IMR-90 (cell line): Measurements from ENCODE around the gene CAB39. TPM values are rescaled to one million over a fixed set of nuclear protein-coding genes. Genes with fewer than 3 reads are reported as not detected.

ENCODE experiments used
- ATAC-seq: fragments of 200-7000 bp; cut with Tn5 transposase; 2 replicates; pipeline ENCODE4 v1.9.1; 2020; ENCODE audit warnings: low read depth, mild to moderate bottlenecking, moderate library complexity
- BruUV-seq: library from RNA; stranded (reverse); fragments of 400-500 nt; replicated peaks from 2 replicates; lab custom pipeline; 2021; lab: Mats Ljungman, UMichigan
- CTCF ChIA-PET: fragments of 300-600 bp; formaldehyde crosslinking; extraction: SDS; loops from one replicate; lab custom pipeline; 2021; ENCODE audit warnings: antibody characterized with exemption; lab: Yijun Ruan, JAX
- POLR2A ChIA-PET: fragments of 300-600 bp; sonication (Branson Sonifier 250); formaldehyde crosslinking; loops from one replicate; lab custom pipeline; 2022; ENCODE audit warnings: antibody characterized with exemption; ENCODE audit not compliant: unreplicated experiment; lab: Charles Lee
- DNase-seq: peaks from one replicate; pipeline ENCODE4 v3.0.0; 2013
- H2AFZ ChIP-seq: replicated peaks from 2 replicates; pipeline ENCODE3; 2013; ENCODE audit warnings: low read length, mild to moderate bottlenecking; ENCODE audit not compliant: poor library complexity
- H2AK5ac ChIP-seq: 2 replicates; pipeline ENCODE4 v1.6.1; 2013; ENCODE audit warnings: low read depth, low read length, inconsistent platforms
- H2AK9ac ChIP-seq: replicated peaks from 2 replicates; pipeline ENCODE3; 2013; ENCODE audit warnings: mild to moderate bottlenecking, low read depth, low read length, moderate library complexity; ENCODE audit not compliant: poor library complexity
- H2BK120ac ChIP-seq: 2 replicates; pipeline ENCODE4 v1.6.1; 2013; ENCODE audit warnings: low read depth, low read length, inconsistent platforms
- H2BK15ac ChIP-seq: 3 replicates; pipeline ENCODE4 v1.6.1; 2013; ENCODE audit warnings: low read depth, low read length, inconsistent platforms
- H2BK20ac ChIP-seq: 2 replicates; pipeline ENCODE4 v1.6.1; 2013; ENCODE audit warnings: low read depth, mild to moderate bottlenecking, inconsistent platforms, low read length, moderate library complexity
- H2BK5ac ChIP-seq: 2 replicates; pipeline ENCODE4 v1.6.1; 2013; ENCODE audit warnings: mild to moderate bottlenecking, low read depth, low read length, inconsistent platforms; ENCODE audit not compliant: poor library complexity, severe bottlenecking
- H3K14ac ChIP-seq: replicated peaks from 2 replicates; pipeline ENCODE4 v1.6.1; 2013; ENCODE audit warnings: low read depth, low read length, inconsistent platforms
- H3K18ac ChIP-seq: 2 replicates; pipeline ENCODE4 v1.6.1; 2013; ENCODE audit warnings: low read depth, low read length, control low read depth
- H3K23ac ChIP-seq: 2 replicates; pipeline ENCODE4 v1.6.1; 2013; ENCODE audit warnings: low read depth, low read length, inconsistent platforms
- H3K27ac ChIP-seq: 2 replicates; pipeline ENCODE4 v1.5.1; 2013; ENCODE audit warnings: mild to moderate bottlenecking, control low read depth, low read length; ENCODE audit not compliant: insufficient read depth
- H3K27me3 ChIP-seq: 2 replicates; pipeline ENCODE4 v1.6.1; 2013; ENCODE audit warnings: low read length; ENCODE audit not compliant: control insufficient read depth, insufficient read depth
- H3K36me3 ChIP-seq: 2 replicates; pipeline ENCODE4 v1.6.1; 2013; ENCODE audit warnings: low read length, mixed read lengths; ENCODE audit not compliant: control insufficient read depth, insufficient read depth
- H3K4ac ChIP-seq: 2 replicates; pipeline ENCODE4 v1.6.1; 2013; ENCODE audit warnings: low read depth, low read length, inconsistent platforms
- H3K4me1 ChIP-seq: 2 replicates; pipeline ENCODE4 v1.6.1; 2013; ENCODE audit warnings: low read length, mixed read lengths; ENCODE audit not compliant: control insufficient read depth, insufficient read depth
- H3K4me2 ChIP-seq: 2 replicates; pipeline ENCODE4 v1.6.1; 2013; ENCODE audit warnings: low read depth, mild to moderate bottlenecking, control low read depth, low read length, moderate library complexity
- H3K4me3 ChIP-seq: 2 replicates; pipeline ENCODE4 v1.5.1; 2013; ENCODE audit warnings: low read depth, mild to moderate bottlenecking, control low read depth, low read length, moderate library complexity; ENCODE audit not compliant: insufficient read depth
- H3K56ac ChIP-seq: 2 replicates; pipeline ENCODE4 v1.6.1; 2013; ENCODE audit warnings: low read length, inconsistent platforms; ENCODE audit not compliant: insufficient read depth; ENCODE audit errors: extremely low read depth
- H3K79me1 ChIP-seq, 2 experiments: 2 replicates each; pipeline ENCODE4 v1.6.1; 2013; ENCODE audit warnings: low read length in 2 of 2, inconsistent platforms in 1 of 2, low read depth in 1 of 2
- H3K9ac ChIP-seq: 2 replicates; pipeline ENCODE4 v1.6.1; 2013; ENCODE audit warnings: low read depth, low read length, control low read depth
- H3K9me1 ChIP-seq: 2 replicates; pipeline ENCODE4 v1.6.1; 2013; ENCODE audit warnings: low read length, inconsistent platforms; ENCODE audit not compliant: insufficient read depth
- H3K9me3 ChIP-seq: 2 replicates; pipeline ENCODE4 v1.6.1; 2013; ENCODE audit warnings: low read length; ENCODE audit not compliant: control insufficient read depth, insufficient read depth
- H4K20me1 ChIP-seq: 2 replicates; pipeline ENCODE4 v1.6.1; 2013; ENCODE audit warnings: low read length, inconsistent platforms; ENCODE audit not compliant: insufficient read depth
- H4K5ac ChIP-seq: 2 replicates; pipeline ENCODE4 v1.6.1; 2013; ENCODE audit warnings: mild to moderate bottlenecking, low read depth, low read length, control low read depth
- H4K8ac ChIP-seq, 2 experiments: 2 replicates each; pipeline ENCODE4 v1.6.1; 2013; ENCODE audit warnings: low read depth in 2 of 2, low read length in 2 of 2, control low read depth in 1 of 2, inconsistent platforms in 1 of 2
- H4K91ac ChIP-seq: 2 replicates; pipeline ENCODE4 v1.6.1; 2013; ENCODE audit warnings: low read depth, low read length, inconsistent platforms; ENCODE audit not compliant: insufficient read depth
- BHLHE40 ChIP-seq: fragments of 150-350 bp; IDR thresholded peaks from 2 replicates; pipeline ENCODE4 v1.6.1; 2016; ENCODE audit warnings: mild to moderate bottlenecking, low read depth, low read length
- CEBPB ChIP-seq: IDR thresholded peaks from 2 replicates; pipeline ENCODE4 v1.6.1; 2012; ENCODE audit warnings: low read depth, low read length, improper control_type of control experiment
- CHD1 ChIP-seq: IDR thresholded peaks from 2 replicates; pipeline ENCODE4 v1.6.1; 2012; ENCODE audit warnings: low read depth, low read length, improper control_type of control experiment
- FOS ChIP-seq: fragments of 150-350 bp; IDR thresholded peaks from 2 replicates; pipeline ENCODE4 v1.6.1; 2016; ENCODE audit warnings: low read depth, low read length
- MAZ ChIP-seq: IDR thresholded peaks from 2 replicates; pipeline ENCODE4 v1.6.1; 2012; ENCODE audit warnings: low read depth, mild to moderate bottlenecking, low read length, improper control_type of control experiment, moderate library complexity, borderline replicate concordance
- MXI1 ChIP-seq: IDR thresholded peaks from 2 replicates; pipeline ENCODE4 v1.6.1; 2012; ENCODE audit warnings: low read depth, mild to moderate bottlenecking, low read length, moderate library complexity, borderline replicate concordance
- NFE2L2 ChIP-seq: fragments of 150-350 bp; IDR thresholded peaks from 2 replicates; pipeline ENCODE4 v1.6.1; 2016; ENCODE audit warnings: low read depth, mild to moderate bottlenecking, low read length
- POLR2A ChIP-seq: IDR thresholded peaks from 2 replicates; pipeline ENCODE4 v1.6.1; 2012; ENCODE audit warnings: mild to moderate bottlenecking, low read depth, low read length
- RCOR1 ChIP-seq: IDR thresholded peaks from 2 replicates; pipeline ENCODE4 v1.6.1; 2012; ENCODE audit warnings: mild to moderate bottlenecking, low read length, improper control_type of control experiment; ENCODE audit not compliant: insufficient replicate concordance
- WGBS, 2 experiments: methylation state at CpG; one replicate each; pipeline versions ENCODE4 v1.1.5 to v1.1.7; 2013; ENCODE audit warnings: missing lambda C conversion rate in 2 of 2; ENCODE audit not compliant: insufficient read length in 1 of 2; ENCODE audit errors: extremely low coverage in 2 of 2; 5-methylcytosine and 5-hydroxymethylcytosine counted together
- dilution Hi-C: fragments of 300-500 bp; cut with HindIII; formaldehyde crosslinking; loops from one replicate; pipeline ENCODE4 v1.14.3; 2018; ENCODE audit warnings: low sequenced_read_pairs; ENCODE audit not compliant: unreplicated experiment
- in situ Hi-C: fragments of 300-500 bp; cut with MboI; formaldehyde crosslinking; loops from 3 replicates; pipeline ENCODE4 v1.14.3; 2019; ENCODE audit warnings: low sequenced_read_pairs, inconsistent platforms, mixed read lengths
- intact Hi-C: fragments of 100-400 bp; cut with micrococcal nuclease; formaldehyde crosslinking; loops from 2 replicates; pipeline ENCODE4 v1.10.0; 2022
- polyA plus RNA-seq, 3 experiments: library from polyadenylated mRNA; depleted of rRNA; stranded (reverse); fragments of >200 nt; gene quantifications; 2 replicates each; pipeline ENCODE4 v1.2.3, GENCODE V29; 2012; ENCODE audit warnings: low replicate concordance in 1 of 3
- total RNA-seq: library from RNA; depleted of rRNA; stranded (reverse); fragments of >200 nt; gene quantifications from 2 replicates; pipeline ENCODE4 v1.2.3, GENCODE V29; 2012
- TF ChIP-seq, protein P1 (sequence below): fragments of 150-350 bp; IDR thresholded peaks from 2 replicates; pipeline ENCODE4 v1.6.1; 2017; ENCODE audit warnings: mild to moderate bottlenecking, antibody characterized with exemption, low read length, low read depth
- TF ChIP-seq, protein P2 (sequence below): fragments of 150-350 bp; IDR thresholded peaks from 2 replicates; pipeline ENCODE4 v1.6.1; 2016; ENCODE audit warnings: low read depth, mild to moderate bottlenecking, low read length, moderate library complexity, borderline replicate concordance

Gene CAB39
- total and polyA plus RNA-seq, 2 of the 4 experiments (the other 2 are of a cell fraction): 38.2 to 71.7 TPM

DNA sequence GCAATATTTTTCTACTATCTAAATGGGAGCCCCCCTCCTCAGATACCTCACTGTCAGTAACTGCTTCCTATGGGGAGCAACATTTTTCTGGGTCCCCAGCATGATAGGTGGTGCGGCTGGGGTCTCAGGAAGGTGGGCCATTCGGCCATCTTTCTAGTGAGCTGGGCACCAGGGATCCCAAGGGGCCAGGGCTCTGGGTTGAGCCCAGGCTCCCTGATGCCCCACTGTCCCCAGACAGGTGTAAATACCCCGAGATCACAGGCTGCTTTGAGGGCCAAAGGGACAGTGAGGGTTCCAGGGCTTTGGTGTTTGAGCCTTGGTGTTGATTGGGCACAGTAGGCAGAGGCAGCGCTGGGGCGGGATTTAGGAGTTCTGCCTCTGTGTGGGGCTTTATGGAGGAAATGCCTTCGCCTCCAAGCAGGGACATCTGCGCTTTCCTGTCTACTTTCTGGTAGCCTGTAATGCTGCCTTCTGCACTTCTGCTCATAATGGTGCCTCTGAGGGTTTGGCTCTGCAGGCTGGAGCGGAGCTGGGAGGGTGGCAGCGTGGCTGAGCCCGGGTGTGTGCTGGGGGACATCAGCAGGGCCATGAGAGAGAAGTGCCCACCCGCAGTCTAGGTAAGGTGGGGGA, 157.4 kb downstream of the CAB39 start:
- Histone ChIP-seq H3K4me3 (no peak overlapping the region), H2BK20ac (no peak overlapping the region), H4K5ac (no peak overlapping the region), H3K56ac (no peak overlapping the region), H2BK120ac (no peak overlapping the region), H3K27ac (no peak overlapping the region), H3K18ac (no peak overlapping the region), H3K9me3 (no peaks in the 10 kb centered on the region), H4K20me1 (peaks cover 33% of the 10 kb centered on the region), H3K14ac (no peak overlapping the region), H3K23ac (no peak overlapping the region), H2BK15ac (no peak overlapping the region), H3K36me3 (peaks cover 4% of the 10 kb centered on the region; the same call in 1 of the 2 replicates), H2AFZ (no peak overlapping the region), H3K4ac (no peak overlapping the region), H2BK5ac (no peak overlapping the region), H2AK9ac (no peak overlapping the region), H3K4me2 (no peak overlapping the region), H4K91ac (no peak overlapping the region), H3K27me3 (no peaks in the 10 kb centered on the region), H3K79me1 (peaks cover 3 to 43% of the 10 kb centered on the region in 2 experiments; a peak in 3 of 4 replicates), H3K9me1 (peaks cover 2% of the 10 kb centered on the region; the same call in 1 of the 2 replicates), H2AK5ac (no peak overlapping the region), H4K8ac (no peak overlapping the region), H3K4me1 (peaks cover 12% of the 10 kb centered on the region; the same call in 1 of the 2 replicates), H3K9ac (no peak overlapping the region)
- dilution Hi-C loops (no loop called here), in situ Hi-C loops (no loop called here), intact Hi-C loops (no loop called here)
- 87% methylated on average over 6 of the region's 11 CpGs; no CpG with 5 or more reads in 1 of the 2 experiments for WGBS, 2 experiments
- ATAC-seq (no peak), DNase-seq (no peak)
- ChIA-PET CTCF (no interaction called here), POLR2A (no interaction called here)
- TF ChIP-seq, protein P1, sequence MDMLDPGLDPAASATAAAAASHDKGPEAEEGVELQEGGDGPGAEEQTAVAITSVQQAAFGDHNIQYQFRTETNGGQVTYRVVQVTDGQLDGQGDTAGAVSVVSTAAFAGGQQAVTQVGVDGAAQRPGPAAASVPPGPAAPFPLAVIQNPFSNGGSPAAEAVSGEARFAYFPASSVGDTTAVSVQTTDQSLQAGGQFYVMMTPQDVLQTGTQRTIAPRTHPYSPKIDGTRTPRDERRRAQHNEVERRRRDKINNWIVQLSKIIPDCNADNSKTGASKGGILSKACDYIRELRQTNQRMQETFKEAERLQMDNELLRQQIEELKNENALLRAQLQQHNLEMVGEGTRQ: no peak
- TF ChIP-seq BHLHE40 (no peak), CHD1 (no peak), NFE2L2 (no peak), RCOR1 (no peak), FOS (no peak), CEBPB (no peak), POLR2A (no peak), MXI1 (no peak), MAZ (no peak)
- TF ChIP-seq, protein P2, sequence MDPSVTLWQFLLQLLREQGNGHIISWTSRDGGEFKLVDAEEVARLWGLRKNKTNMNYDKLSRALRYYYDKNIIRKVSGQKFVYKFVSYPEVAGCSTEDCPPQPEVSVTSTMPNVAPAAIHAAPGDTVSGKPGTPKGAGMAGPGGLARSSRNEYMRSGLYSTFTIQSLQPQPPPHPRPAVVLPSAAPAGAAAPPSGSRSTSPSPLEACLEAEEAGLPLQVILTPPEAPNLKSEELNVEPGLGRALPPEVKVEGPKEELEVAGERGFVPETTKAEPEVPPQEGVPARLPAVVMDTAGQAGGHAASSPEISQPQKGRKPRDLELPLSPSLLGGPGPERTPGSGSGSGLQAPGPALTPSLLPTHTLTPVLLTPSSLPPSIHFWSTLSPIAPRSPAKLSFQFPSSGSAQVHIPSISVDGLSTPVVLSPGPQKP: no peak
- BruUV-seq: no TSS peak
